ENCODE measurements around the gene HOXD8. TPM values are rescaled to one million over a fixed set of nuclear protein-coding genes. Genes with fewer than 3 reads are reported as not detected.

The HOXD8 gene
- total and polyA plus RNA-seq, 9 donors: 13.9 to 39.3 (median 26.2) TPM

DNA sequence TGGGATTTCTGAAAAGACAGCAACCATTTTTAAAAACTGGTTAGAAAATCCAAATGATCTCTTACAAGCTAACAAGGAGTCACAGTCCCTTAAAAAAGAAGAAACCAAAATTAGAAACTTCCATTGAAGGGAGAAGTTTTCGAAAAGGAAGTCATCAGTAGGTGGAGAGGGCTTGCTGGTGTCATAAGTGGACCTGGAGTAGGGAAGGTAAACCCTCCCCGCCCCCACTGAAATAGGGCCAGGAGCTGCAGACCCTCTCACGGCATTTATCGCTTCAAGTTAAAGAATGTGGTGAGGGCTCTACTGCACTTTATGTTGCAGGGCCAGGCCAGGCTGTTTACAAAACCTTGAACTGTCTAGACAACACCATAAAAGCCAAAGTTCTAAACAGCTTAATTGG lies 19.6 kb upstream of the HOXD8 start:
- H3K4me3 ChIP-seq (ENCODE audit: low read length): no peak overlapping the region

DNA sequence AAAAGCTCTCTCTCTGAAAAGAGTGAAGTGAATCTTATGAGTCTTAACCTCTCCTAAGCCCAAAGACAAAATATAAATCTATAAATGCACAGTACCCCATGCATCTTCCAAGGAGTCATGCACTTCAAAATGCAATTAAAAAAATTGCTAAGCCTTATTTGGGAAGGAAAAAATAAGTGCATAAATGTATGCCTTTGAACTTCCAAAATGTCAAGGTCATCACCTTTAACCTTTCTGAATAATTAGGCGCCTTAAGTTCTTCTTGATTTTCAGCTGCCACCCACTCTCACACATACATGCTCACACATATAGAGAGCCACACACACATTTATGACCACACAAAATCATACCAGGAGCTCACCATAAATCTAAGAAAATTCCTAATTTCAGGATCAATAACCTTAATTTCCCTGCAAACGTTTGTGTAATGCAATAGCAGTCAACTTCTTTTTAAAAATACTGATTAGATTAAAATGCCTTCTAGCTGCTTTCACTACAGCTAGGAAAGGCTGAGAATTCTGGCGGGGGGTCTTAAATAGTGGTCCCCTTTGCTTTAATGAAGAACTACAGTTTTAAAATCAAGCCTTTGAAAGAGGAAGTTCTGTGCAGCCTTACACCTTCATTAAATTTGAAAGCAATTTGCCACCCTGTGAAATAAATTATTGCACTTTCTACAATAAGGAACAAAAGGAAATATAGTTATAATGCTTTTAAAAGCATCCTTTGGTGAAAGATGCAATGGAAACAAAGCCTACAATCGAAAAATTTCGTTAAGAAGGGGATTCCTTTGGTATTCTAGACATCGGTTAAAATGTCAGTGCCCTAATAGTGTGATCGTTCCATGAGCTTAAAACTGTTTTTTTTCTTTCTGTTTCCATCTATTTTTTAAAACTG lies 18.8 kb upstream of the HOXD8 start:
- H3K4me3 ChIP-seq (ENCODE audit: low read length): no peak overlapping the region
- H3K27ac ChIP-seq (ENCODE audit: low read length): no peak overlapping the region
- DNase-seq: no peak
- peaks cover 19% of the 10 kb centered on the region for H3K4me1 ChIP-seq (ENCODE audit: control insufficient read depth, insufficient read depth, low read length)
- WGBS (ENCODE audit: insufficient coverage): 52% methylated on average over 2 of the region's 7 CpGs
- H3K9me3 ChIP-seq (replicated peaks; ENCODE audit: control insufficient read depth, low read depth, low read length): no peaks in the 10 kb centered on the region
- H3K27me3 ChIP-seq (ENCODE audit: control insufficient read depth, insufficient read depth, low read length): peaks cover 89% of the 10 kb centered on the region
- H3K36me3 ChIP-seq (ENCODE audit: control insufficient read depth, insufficient read depth, low read length): no peaks in the 10 kb centered on the region

More for the DNA sequence above, 19.6 kb upstream of the HOXD8 start:
- Histone ChIP-seq H3K9me3 (replicated peaks; ENCODE audit: control insufficient read depth, low read depth, low read length) (no peaks in the 10 kb centered on the region), H3K4me1 (ENCODE audit: control insufficient read depth, insufficient read depth, low read length) (peaks cover 21% of the 10 kb centered on the region), H3K27ac (ENCODE audit: low read length) (no peak overlapping the region), H3K27me3 (ENCODE audit: control insufficient read depth, insufficient read depth, low read length) (peaks cover 93% of the 10 kb centered on the region), H3K36me3 (ENCODE audit: control insufficient read depth, insufficient read depth, low read length) (no peaks in the 10 kb centered on the region)
- DNase-seq: no peak
- no CpG with 5 or more reads among the region's 4 CpGs for WGBS (ENCODE audit: insufficient coverage)

DNA sequence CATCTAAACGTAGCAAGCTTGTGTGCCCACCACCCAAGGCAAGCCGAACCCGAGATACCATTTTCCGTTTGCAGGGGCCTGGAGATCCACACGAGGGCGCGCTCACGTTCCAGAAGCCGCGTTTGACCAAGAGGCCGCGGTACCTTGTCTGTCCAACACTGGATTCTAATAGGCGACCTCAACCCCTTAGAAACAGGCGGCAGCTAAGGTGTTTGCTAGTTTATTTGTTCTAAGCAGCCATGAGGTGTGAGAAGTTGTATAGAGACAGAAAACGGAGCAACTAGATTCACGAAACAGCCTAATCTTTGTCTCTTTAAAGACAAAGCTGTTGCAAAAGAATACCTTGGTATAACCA lies 18.2 kb upstream of the HOXD8 start:
- Histone ChIP-seq H3K27me3 (ENCODE audit: control insufficient read depth, insufficient read depth, low read length) (peaks cover 89% of the 10 kb centered on the region), H3K4me1 (ENCODE audit: control insufficient read depth, insufficient read depth, low read length) (peaks cover 25% of the 10 kb centered on the region), H3K4me3 (ENCODE audit: low read length) (no peak overlapping the region), H3K9me3 (replicated peaks; ENCODE audit: control insufficient read depth, low read depth, low read length) (no peaks in the 10 kb centered on the region), H3K36me3 (ENCODE audit: control insufficient read depth, insufficient read depth, low read length) (no peaks in the 10 kb centered on the region), H3K27ac (ENCODE audit: low read length) (no peak overlapping the region)
- WGBS (ENCODE audit: insufficient coverage): 5% methylated on average over 14 of the region's 16 CpGs
- peak; percentile 83 for DNase-seq

- no peak for DNase-seq
- Histone ChIP-seq H3K9me3 (replicated peaks; ENCODE audit: control insufficient read depth, low read depth, low read length) (no peaks in the 10 kb centered on the region), H3K4me1 (ENCODE audit: control insufficient read depth, insufficient read depth, low read length) (peaks cover 27% of the 10 kb centered on the region), H3K27ac (ENCODE audit: low read length) (no peak overlapping the region), H3K4me3 (ENCODE audit: low read length) (no peak overlapping the region), H3K27me3 (ENCODE audit: control insufficient read depth, insufficient read depth, low read length) (peaks cover 90% of the 10 kb centered on the region), H3K36me3 (ENCODE audit: control insufficient read depth, insufficient read depth, low read length) (no peaks in the 10 kb centered on the region)
- WGBS (ENCODE audit: insufficient coverage): 15% methylated on average over 26 of the region's 29 CpGs
Observed at GRCh38 chr2:176111846-176112374, 17.6 kb upstream of the HOXD8 start.

DNA sequence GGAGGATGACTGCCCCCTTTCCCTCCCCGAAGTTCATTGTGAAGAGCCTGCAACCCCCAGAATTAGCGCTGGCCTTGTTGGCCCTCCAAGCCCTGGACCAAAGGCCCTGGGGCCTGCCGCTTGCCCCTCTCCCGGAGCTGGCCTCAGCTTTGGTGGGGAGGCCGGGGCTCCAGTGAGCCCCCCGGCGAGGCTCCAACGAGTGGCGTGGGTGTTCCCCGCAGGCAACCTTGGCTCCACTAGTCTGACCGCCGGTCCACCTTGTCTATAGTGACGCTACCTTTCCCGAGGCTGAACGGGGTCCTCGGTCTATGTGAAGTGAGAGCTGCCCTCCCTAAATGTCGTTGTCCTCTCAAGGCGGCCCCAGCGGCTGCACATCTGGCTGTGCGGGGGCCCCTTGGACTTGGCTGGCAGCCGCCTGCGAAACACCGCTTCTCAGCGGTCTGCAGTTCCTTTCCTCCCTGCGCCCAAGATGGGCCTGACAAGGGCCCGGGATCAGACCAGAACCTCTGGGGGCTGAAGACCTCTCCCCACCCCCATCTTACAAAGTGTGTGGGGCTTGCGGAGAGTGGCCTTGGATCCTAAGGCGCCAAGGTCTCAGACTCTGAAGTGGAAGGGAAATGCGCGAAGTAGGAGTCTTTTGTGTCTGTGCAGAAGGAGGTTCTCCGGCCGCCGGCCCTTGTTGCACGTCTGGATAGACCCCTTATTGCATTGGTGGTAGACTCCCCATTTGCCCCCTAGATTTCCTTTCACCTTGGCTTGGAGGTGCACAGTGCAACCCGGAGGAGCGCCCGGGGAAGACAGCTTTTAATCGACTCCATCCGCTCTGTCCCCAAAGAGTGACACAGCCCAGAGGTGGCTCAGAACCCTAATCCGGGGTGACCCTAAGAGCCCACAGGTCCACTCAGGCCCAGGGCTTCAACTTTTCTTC lies 16.9 kb upstream of the HOXD8 start:
- Histone ChIP-seq H3K27me3 (ENCODE audit: control insufficient read depth, insufficient read depth, low read length) (peaks cover 93% of the 10 kb centered on the region), H3K4me1 (ENCODE audit: control insufficient read depth, insufficient read depth, low read length) (peaks cover 31% of the 10 kb centered on the region), H3K9me3 (replicated peaks; ENCODE audit: control insufficient read depth, low read depth, low read length) (no peaks in the 10 kb centered on the region), H3K27ac (ENCODE audit: low read length) (no peak overlapping the region), H3K36me3 (ENCODE audit: control insufficient read depth, insufficient read depth, low read length) (no peaks in the 10 kb centered on the region), H3K4me3 (ENCODE audit: low read length) (no peak overlapping the region)
- whole genome bisulfite sequencing (ENCODE audit: insufficient coverage): 15% methylated on average over 33 of the region's 40 CpGs
- DNase-seq: no peak

GRCh38 chr2:176114120-176114929 lies 15.2 kb upstream of the HOXD8 start:
- H3K27me3 ChIP-seq (ENCODE audit: control insufficient read depth, insufficient read depth, low read length): peaks cover 93% of the 10 kb centered on the region
- no peaks in the 10 kb centered on the region for H3K36me3 ChIP-seq (ENCODE audit: control insufficient read depth, insufficient read depth, low read length)
- H3K4me3 ChIP-seq (ENCODE audit: low read length): no peak overlapping the region
- DNase-seq: no peak
- H3K4me1 ChIP-seq (ENCODE audit: control insufficient read depth, insufficient read depth, low read length): peaks cover 29% of the 10 kb centered on the region
- WGBS (ENCODE audit: insufficient coverage): 40% methylated on average over 20 of the region's 26 CpGs
- no peaks in the 10 kb centered on the region for H3K9me3 ChIP-seq (replicated peaks; ENCODE audit: control insufficient read depth, low read depth, low read length)
- no peak overlapping the region for H3K27ac ChIP-seq (ENCODE audit: low read length)

DNA sequence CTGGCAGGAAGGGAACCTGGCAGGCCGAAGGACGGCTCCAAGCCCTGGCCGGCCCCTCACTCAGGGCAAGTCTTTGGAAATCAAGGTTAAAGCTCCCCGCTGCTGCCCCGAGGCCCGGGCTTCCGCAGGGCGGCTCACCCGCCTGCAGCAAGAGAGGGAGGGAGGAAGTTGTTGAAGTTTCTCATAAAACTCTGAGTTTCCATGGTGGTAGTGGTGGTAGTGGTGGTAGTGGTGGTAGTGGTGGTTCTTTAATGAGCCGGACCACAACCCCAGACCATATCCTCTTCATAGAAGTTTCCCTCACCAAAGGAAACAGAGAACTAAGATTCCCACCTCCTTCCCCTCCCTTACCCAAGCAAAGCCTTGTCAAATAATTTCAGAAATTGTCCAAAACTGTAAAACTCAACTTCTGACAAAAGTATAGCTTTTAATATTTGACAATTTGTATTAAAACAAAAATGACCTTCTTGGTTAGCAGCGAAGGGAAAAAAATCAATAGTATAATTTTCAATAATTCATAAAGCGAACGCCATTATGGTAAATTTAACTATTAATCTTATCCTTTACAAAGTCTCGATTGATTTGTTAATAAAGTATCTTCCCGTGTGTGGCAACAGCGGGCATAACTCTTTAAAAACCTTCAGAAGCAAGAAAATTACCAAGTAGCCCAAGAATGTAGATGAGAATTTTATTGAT lies 14.4 kb upstream of the HOXD8 start:
- Histone ChIP-seq H3K27ac (ENCODE audit: low read length) (no peak overlapping the region), H3K4me3 (ENCODE audit: low read length) (no peak overlapping the region), H3K4me1 (ENCODE audit: control insufficient read depth, insufficient read depth, low read length) (peaks cover 29% of the 10 kb centered on the region), H3K27me3 (ENCODE audit: control insufficient read depth, insufficient read depth, low read length) (peaks cover 91% of the 10 kb centered on the region), H3K36me3 (ENCODE audit: control insufficient read depth, insufficient read depth, low read length) (no peaks in the 10 kb centered on the region), H3K9me3 (replicated peaks; ENCODE audit: control insufficient read depth, low read depth, low read length) (no peaks in the 10 kb centered on the region)
- WGBS (ENCODE audit: insufficient coverage): 22% methylated on average over 3 of the region's 16 CpGs
- no peak for DNase-seq

GRCh38 chr2:176115883-176116813 lies 13.4 kb upstream of the HOXD8 start, which contains the start of gene HOXD10:
Gene HOXD10, plus strand, starts transcription at chr2:176116778. Its CDS starts 56 bp downstream, at chr2:176116834.
- H3K4me1 ChIP-seq (ENCODE audit: control insufficient read depth, insufficient read depth, low read length): peaks cover 29% of the 10 kb centered on the region
- peak within 1 kb of the TSS; percentile 10 for H3K27ac ChIP-seq (ENCODE audit: low read length)
- H3K36me3 ChIP-seq (ENCODE audit: control insufficient read depth, insufficient read depth, low read length): no peaks in the 10 kb centered on the region
- peaks cover 93% of the 10 kb centered on the region for H3K27me3 ChIP-seq (ENCODE audit: control insufficient read depth, insufficient read depth, low read length)
- 4% methylated on average over 59 of the region's 66 CpGs for WGBS (ENCODE audit: insufficient coverage)
- peak; percentile 90 for DNase-seq
- no peaks in the 10 kb centered on the region for H3K9me3 ChIP-seq (replicated peaks; ENCODE audit: control insufficient read depth, low read depth, low read length)
- H3K4me3 ChIP-seq (ENCODE audit: low read length): peak within 1 kb of the TSS; percentile 21

Measured in muscle of leg (tissue), 11 donors.